ENCODE measurements around the gene DNHD1.

DNHD1 gene

GRCh38 chr11:6583584-6583983 is 86.5 kb downstream of the DNHD1 start:
- Histone ChIP-seq H3K4me1 (ENCODE audit: low read length) (no peaks in the 10 kb centered on the region), H3K27me3 (replicated peaks; ENCODE audit: insufficient read depth, low read length) (no peaks in the 10 kb centered on the region), H3K27ac (ENCODE audit: low read length) (no peak overlapping the region), H3K4me2 (ENCODE audit: low read depth, low read length) (no peak overlapping the region), H3K4me3 (ENCODE audit: low read length) (no peak overlapping the region), H3K9me3 (replicated peaks; ENCODE audit: insufficient read depth, low read length) (no peaks in the 10 kb centered on the region), H3K9ac (ENCODE audit: low read length) (no peak overlapping the region), H2AFZ (ENCODE audit: low read length) (no peak overlapping the region), H4K20me1 (ENCODE audit: insufficient read depth, low read length) (no peaks in the 10 kb centered on the region), H3K9me2 (replicated peaks; ENCODE audit: insufficient read depth, low read length) (no peaks in the 10 kb centered on the region), H3F3A (ENCODE audit: insufficient read depth, low read length) (no peaks in the 10 kb centered on the region), H3K79me2 (ENCODE audit: low read length) (peaks cover 35% of the 10 kb centered on the region; the same call in 1 of the 2 replicates), H3K36me3 (replicated peaks; ENCODE audit: insufficient read depth, low read length) (no peaks in the 10 kb centered on the region)
- DNase-seq = no peak
- no peak for TF ChIP-seq CTCF (IDR thresholded peaks at IDR 0.05; ENCODE audit: low read length)
- no peak for TF ChIP-seq EZH2 (optimal IDR thresholded peaks at IDR 0.05; ENCODE audit: low read depth, low read length)
- TF ChIP-seq EZH2phosphoT487 (IDR thresholded peaks at IDR 0.05; ENCODE audit: low read length) = no peak

GRCh38 chr11:6584528-6584927 is 87.4 kb downstream of the DNHD1 start:
- no peak for DNase-seq
- Histone ChIP-seq H3K9me2 (replicated peaks; ENCODE audit: insufficient read depth, low read length) (no peaks in the 10 kb centered on the region), H3K27me3 (replicated peaks; ENCODE audit: insufficient read depth, low read length) (no peaks in the 10 kb centered on the region), H3K9me3 (replicated peaks; ENCODE audit: insufficient read depth, low read length) (no peaks in the 10 kb centered on the region), H3K9ac (ENCODE audit: low read length) (no peak overlapping the region), H3K4me2 (ENCODE audit: low read depth, low read length) (no peak overlapping the region), H3K4me1 (ENCODE audit: low read length) (no peaks in the 10 kb centered on the region), H4K20me1 (ENCODE audit: insufficient read depth, low read length) (no peaks in the 10 kb centered on the region), H3K27ac (ENCODE audit: low read length) (no peak overlapping the region), H3K36me3 (replicated peaks; ENCODE audit: insufficient read depth, low read length) (no peaks in the 10 kb centered on the region), H3F3A (ENCODE audit: insufficient read depth, low read length) (no peaks in the 10 kb centered on the region), H3K4me3 (ENCODE audit: low read length) (no peak overlapping the region), H2AFZ (ENCODE audit: low read length) (no peak overlapping the region), H3K79me2 (ENCODE audit: low read length) (peaks cover 35% of the 10 kb centered on the region; the same call in 1 of the 2 replicates)
- no peak for TF ChIP-seq CTCF (IDR thresholded peaks at IDR 0.05; ENCODE audit: low read length)
- TF ChIP-seq EZH2 (optimal IDR thresholded peaks at IDR 0.05; ENCODE audit: low read depth, low read length) = no peak
- no peak for TF ChIP-seq EZH2phosphoT487 (IDR thresholded peaks at IDR 0.05; ENCODE audit: low read length)

GRCh38 chr11:6586434-6587359 is 89.6 kb downstream of the DNHD1 start:
- Histone ChIP-seq H3K27me3 (replicated peaks; ENCODE audit: insufficient read depth, low read length) (no peaks in the 10 kb centered on the region), H3K4me3 (ENCODE audit: low read length) (no peak overlapping the region), H3K9me2 (replicated peaks; ENCODE audit: insufficient read depth, low read length) (no peaks in the 10 kb centered on the region), H2AFZ (ENCODE audit: low read length) (no peak overlapping the region), H3K9ac (ENCODE audit: low read length) (no peak overlapping the region), H3K36me3 (replicated peaks; ENCODE audit: insufficient read depth, low read length) (no peaks in the 10 kb centered on the region), H3K4me1 (ENCODE audit: low read length) (no peaks in the 10 kb centered on the region), H3K4me2 (ENCODE audit: low read depth, low read length) (no peak overlapping the region), H3K9me3 (replicated peaks; ENCODE audit: insufficient read depth, low read length) (no peaks in the 10 kb centered on the region), H4K20me1 (ENCODE audit: insufficient read depth, low read length) (no peaks in the 10 kb centered on the region), H3K79me2 (ENCODE audit: low read length) (peaks cover 27% of the 10 kb centered on the region; the same call in 1 of the 2 replicates), H3F3A (ENCODE audit: insufficient read depth, low read length) (no peaks in the 10 kb centered on the region), H3K27ac (ENCODE audit: low read length) (no peak overlapping the region)
- TF ChIP-seq EZH2phosphoT487 (IDR thresholded peaks at IDR 0.05; ENCODE audit: low read length) (no peak), CTCF (IDR thresholded peaks at IDR 0.05; ENCODE audit: low read length) (no peak), EZH2 (optimal IDR thresholded peaks at IDR 0.05; ENCODE audit: low read depth, low read length) (no peak)
- DNase-seq = no peak

All from MM.1S (cell line).